NCI-H345 (cell line): ENCODE measurements around the gene LTA4H.
"Not testable (repeated sequence)": the region's sequence is repeated elsewhere in the genome, so short reads cannot be mapped to it uniquely, and the experiment has no call there.

Source experiments
- DNase-seq: peaks from one replicate; lab custom pipeline; 2025; lab: John Stamatoyannopoulos, UW

The LTA4H gene

DNA sequence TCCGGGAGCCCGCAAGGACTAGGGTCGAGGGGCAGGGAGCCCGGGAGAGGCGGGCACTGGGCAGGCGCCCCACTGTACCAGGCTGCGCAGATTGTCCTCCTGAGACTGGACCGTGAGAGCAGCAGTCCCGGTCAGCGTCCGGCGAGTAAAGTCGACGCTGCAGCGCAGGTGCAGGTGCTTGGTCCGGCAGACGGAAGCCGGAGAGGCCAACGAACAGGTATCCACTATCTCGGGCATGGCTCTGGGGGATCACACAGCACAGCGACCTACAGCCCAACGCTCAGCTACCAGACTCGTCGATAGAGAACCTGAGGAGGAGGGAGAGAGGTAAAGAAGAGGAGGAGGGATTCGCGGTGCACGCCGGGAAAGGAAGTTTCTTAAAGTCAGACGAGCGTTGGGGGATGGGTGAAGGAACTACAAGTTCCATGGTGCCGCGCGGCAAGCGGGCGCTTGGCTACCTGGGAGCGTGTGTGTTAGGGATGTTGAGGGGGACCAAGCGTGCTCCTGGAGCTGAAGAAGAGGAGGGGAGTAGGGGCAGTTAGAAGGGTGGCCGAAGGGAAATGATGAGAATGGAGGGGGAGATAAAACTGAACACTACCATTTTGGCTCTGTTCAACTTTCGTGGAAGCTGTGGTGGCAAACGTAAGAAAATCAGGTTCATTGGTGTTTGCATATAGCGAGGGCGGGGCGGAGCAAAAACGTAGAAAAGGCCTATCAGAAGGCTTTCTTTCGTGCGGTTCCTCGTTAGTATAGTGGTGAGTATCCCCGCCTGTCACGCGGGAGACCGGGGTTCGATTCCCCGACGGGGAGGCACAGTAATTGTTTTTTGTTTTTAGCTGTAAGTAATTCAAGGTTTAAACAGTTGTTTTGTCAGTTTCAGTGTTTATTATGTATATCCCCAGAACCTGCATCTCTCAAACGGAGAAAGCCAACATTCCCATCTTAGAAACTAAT, at the start of gene LTA4H:
LTA4H (minus strand) TSS at position 305 of the 954 bp plus-strand sequence; CDS start at position 237, 68 bp downstream.
- DNase-seq, result peak; percentile 99

- DNase-seq, result no peak
These were observed 49.2 kb upstream of the LTA4H start for GRCh38 chr12:96084624-96085023.

- no peak for DNase-seq
These were observed 47.8 kb upstream of the LTA4H start for GRCh38 chr12:96083020-96083719.

GRCh38 chr12:96081596-96081995, 46.2 kb upstream of the LTA4H start:
- DNase-seq, result no peak

GRCh38 chr12:96078231-96079135, 43.1 kb upstream of the LTA4H start:
- no peak for DNase-seq

- DNase-seq, result no peak
These were observed 41.7 kb upstream of the LTA4H start for GRCh38 chr12:96077081-96077480.

DNA sequence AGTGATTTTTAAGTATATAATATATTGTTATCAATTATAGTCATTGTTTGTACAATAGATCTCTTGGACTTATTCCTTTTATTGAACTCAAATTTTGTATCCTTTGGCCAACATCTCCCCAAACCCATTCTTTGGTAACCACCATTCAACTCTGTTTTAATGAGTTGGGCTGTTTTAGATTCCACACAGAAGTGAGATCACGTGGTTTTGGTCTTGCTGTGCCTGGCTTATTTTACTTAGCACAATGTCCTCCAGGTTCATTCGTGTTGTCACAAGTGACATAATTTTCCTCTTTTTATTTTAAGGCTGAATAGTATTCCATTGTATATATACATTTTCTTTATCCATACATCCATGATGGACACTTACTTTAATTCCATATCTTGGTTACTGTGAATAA, 40.2 kb upstream of the LTA4H start:
- DNase-seq, result no peak

DNA sequence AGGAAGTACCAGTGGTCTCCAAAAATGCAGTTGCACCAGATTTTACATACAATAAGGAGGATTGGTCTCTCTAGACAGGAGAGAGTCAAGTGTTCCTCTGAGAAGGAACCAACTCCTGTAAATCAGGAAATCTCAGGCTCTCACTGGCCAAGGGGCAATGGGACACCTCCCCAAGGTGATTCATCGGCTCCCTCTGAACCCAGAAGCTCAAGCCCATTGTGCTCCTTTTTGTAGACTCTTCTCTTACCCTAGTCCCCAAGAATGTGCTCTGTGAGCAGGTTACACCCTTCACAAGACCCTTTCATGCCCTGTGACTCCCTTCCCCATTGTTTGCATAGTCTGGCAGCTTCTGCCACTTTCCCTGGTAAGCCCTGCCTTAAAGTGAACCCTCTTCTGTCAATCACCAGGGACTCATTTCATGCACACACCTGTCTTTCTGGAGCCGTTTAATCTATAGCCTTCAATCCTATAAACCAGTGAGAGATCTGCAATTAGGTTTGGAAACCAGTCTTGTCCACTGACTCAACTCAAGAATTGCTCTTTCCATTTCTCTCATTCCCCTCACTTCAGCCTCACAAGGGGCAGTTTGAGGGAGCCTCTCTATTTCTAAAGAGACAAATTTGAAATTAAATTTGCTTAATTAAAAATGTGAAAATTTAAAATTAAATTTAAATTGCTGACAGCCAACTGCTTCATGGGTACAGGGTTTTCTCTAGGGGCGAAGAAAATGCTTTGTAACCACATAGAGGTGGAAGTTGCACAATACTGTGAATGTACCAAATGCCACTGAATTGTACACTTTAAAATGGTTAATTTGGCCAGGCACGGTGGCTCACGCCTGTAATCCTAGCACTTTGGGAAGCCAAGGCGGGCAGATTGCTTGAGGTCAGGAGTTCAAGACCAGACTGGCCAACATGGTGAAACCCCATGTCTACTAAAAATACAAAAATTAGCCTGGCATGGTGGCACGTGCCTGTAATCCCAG, 38.3 kb upstream of the LTA4H start:
- peak; percentile 4 for DNase-seq

GRCh38 chr12:96070670-96071279, 35.4 kb upstream of the LTA4H start:
- DNase-seq, result peak; percentile 11

DNA sequence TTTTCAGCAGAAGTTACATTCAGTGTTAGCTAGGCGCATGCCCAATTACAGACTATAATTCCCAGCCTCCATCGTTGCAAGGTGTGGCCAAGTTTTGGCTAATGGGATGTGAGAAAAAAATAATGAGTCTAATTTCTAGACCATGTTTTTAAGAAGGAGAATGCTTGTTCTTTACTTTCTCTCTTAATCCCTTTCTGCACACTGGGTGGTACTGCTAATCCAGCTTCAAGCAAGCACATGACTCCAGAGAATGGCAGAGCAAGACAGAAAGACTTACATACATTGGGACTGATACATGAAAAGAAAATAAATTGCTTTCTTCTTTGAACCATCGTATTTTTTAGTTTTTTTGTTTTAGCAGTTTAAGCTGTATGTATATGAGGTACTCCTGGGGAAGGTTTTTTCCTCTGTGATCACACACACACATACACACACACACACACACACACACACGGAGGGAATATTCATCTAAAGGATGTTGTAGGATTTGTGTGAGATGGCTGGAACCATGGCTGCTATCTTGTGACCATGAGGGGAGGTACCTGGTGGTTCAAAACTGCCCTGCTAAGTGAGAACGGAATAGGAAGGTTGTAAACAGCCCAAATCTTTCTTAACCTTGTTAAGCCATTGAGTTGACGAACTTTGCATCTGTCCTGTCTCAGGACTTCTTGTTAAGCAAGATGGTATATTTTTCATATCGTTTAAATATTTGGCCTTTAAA, 34.3 kb upstream of the LTA4H start:
- no peak for DNase-seq

DNA sequence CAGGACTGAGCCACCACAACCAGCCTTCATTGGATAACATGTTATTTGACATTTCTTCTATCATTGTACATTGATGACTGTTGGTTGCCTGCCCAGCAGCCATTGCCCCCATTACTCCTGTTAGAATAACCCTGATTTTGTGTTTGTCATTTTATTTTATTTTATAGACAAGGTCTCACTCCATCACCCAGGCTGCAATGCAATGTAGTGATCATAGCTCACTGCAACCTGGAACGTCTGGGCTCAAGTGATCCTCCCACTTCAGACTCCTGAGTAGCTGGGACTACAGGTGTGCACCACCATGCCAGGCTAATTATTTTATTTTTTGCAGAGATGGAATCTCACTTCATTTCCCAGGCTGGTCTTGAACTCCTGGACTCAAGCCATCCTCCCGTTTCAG, 33.2 kb upstream of the LTA4H start:
- DNase-seq, result no peak

DNA sequence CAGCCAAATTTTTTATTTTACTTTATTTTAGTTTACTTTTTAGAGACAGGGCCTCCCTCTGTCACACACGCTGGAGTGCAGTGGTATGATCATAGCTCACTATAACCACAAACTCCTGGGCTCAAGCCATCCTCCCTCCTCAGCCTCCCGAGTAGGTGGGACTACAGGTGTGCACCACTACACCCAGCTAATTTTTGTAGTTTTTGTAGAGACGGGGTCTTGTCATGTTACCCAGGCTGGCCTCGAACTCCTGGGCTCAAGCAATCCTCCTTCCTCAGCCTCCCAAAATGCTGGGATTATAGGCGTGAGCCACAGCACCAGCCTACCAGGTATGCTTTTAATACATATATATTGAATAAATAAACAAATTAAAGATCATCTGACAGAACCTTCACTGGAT, 32.7 kb upstream of the LTA4H start:
- no peak for DNase-seq

- not testable (repeated sequence) for DNase-seq
These were observed 30.4 kb upstream of the LTA4H start for GRCh38 chr12:96065776-96066175.

GRCh38 chr12:96064966-96065365, 29.6 kb upstream of the LTA4H start:
- no peak for DNase-seq

DNA sequence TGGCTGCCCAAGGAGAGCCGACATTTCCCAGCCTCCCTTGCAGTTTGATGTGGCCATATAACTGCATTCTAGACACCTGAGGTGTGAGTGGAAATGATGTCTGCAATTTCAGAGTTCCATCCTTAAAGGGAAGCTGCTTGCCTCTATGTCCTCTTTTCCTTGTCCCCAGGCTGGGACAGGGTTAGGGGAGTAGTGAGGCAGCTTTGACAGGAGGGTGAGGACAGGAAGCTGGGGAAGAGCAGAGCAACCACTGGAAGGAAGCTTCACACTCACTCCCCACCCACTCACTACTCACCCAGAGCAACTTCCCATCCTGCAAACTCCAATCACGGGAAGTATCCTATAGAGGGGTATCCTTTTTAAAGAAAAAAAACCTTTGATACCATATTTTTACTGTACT, 28.9 kb upstream of the LTA4H start:
- DNase-seq, result no peak

GRCh38 chr12:96063046-96063445, 27.7 kb upstream of the LTA4H start:
- DNase-seq, result peak; percentile 4

GRCh38 chr12:96061864-96062453, 26.6 kb upstream of the LTA4H start:
- peak; percentile 66 for DNase-seq

GRCh38 chr12:96061323-96061722, 25.9 kb upstream of the LTA4H start:
- no peak for DNase-seq

- DNase-seq, result no peak
These were observed 24.7 kb upstream of the LTA4H start for GRCh38 chr12:96060041-96060440.
